Keratinocyte (primary cell): ENCODE data around the gene TAF11L5. TPM values are rescaled to one million over a fixed set of nuclear protein-coding genes. Genes with fewer than 3 reads are reported as not detected.

Experiments used
- DNase-seq: peaks from one replicate; pipeline ENCODE4 v3.0.0-alpha.2; 2011; ENCODE audit warnings: low read depth, missing footprints, low spot score
- FAIRE-seq: peaks from 2 replicates; lab custom pipeline; 2011; peaks lifted over from hg19 to GRCh38; lab: Jason Lieb, UNC
- H2AFZ ChIP-seq: 2 replicates; pipeline ENCODE4 v1.6.0; 2012; ENCODE audit warnings: low read length, control low read depth, inconsistent platforms; ENCODE audit not compliant: control insufficient read depth
- H3K27ac ChIP-seq: 2 replicates; pipeline ENCODE4 v1.5.1; 2011; ENCODE audit warnings: low read length; ENCODE audit not compliant: control insufficient read depth, insufficient read depth
- H3K27me3 ChIP-seq: 3 replicates; pipeline ENCODE4 v1.6.0; 2011; ENCODE audit warnings: low read length; ENCODE audit not compliant: control insufficient read depth, insufficient read depth; ENCODE audit errors: extremely low read depth
- H3K36me3 ChIP-seq, 2 experiments: 2 replicates in 1 of 2; 3 replicates in 1 of 2; pipeline ENCODE4 v1.5.1; 2011; ENCODE audit warnings: low read length in 2 of 2, mild to moderate bottlenecking in 1 of 2; ENCODE audit not compliant: control insufficient read depth in 2 of 2, insufficient read depth in 2 of 2; ENCODE audit errors: extremely low read depth in 1 of 2
- H3K4me1 ChIP-seq: 3 replicates; pipeline ENCODE4 v1.5.1; 2011; ENCODE audit warnings: low read length; ENCODE audit not compliant: control insufficient read depth, insufficient read depth; ENCODE audit errors: extremely low read depth
- H3K4me2 ChIP-seq: 3 replicates; pipeline ENCODE4 v1.6.0; 2011; ENCODE audit warnings: low read depth, low read length; ENCODE audit not compliant: control insufficient read depth, insufficient read depth; ENCODE audit errors: extremely low read depth
- H3K4me3 ChIP-seq, 3 experiments: fragments of 200-600 bp in 1 of 3; sonication (generic) in 1 of 3; 2 replicates in 2 of 3; 3 replicates in 1 of 3; pipeline ENCODE4 v1.5.1; 2011 to 2016; ENCODE audit warnings: low read length in 3 of 3, mild to moderate bottlenecking in 3 of 3, control low read depth in 2 of 3, inconsistent platforms in 1 of 3, low read depth in 1 of 3, mixed read lengths in 1 of 3, mixed run types in 1 of 3, moderate library complexity in 1 of 3; ENCODE audit not compliant: control insufficient read depth in 2 of 3, insufficient read depth in 2 of 3; ENCODE audit errors: extremely low read depth in 1 of 3
- H3K79me2 ChIP-seq: 2 replicates; pipeline ENCODE4 v1.6.0; 2012; ENCODE audit warnings: low read length; ENCODE audit not compliant: control insufficient read depth, insufficient read depth
- H3K9ac ChIP-seq: 3 replicates; pipeline ENCODE4 v1.6.0; 2011; ENCODE audit warnings: low read length; ENCODE audit not compliant: control insufficient read depth, insufficient read depth; ENCODE audit errors: extremely low read depth
- H3K9me1 ChIP-seq: 3 replicates; pipeline ENCODE4 v1.6.0; 2011; ENCODE audit warnings: low read length; ENCODE audit not compliant: control insufficient read depth, insufficient read depth; ENCODE audit errors: extremely low read depth
- H3K9me3 ChIP-seq: 2 replicates; pipeline ENCODE4 v1.5.1; 2012; ENCODE audit warnings: low read depth, low read length; ENCODE audit not compliant: control insufficient read depth
- H4K20me1 ChIP-seq: 3 replicates; pipeline ENCODE4 v1.6.0; 2011; ENCODE audit warnings: low read length; ENCODE audit not compliant: control insufficient read depth, insufficient read depth; ENCODE audit errors: extremely low read depth
- EZH2 ChIP-seq: IDR thresholded peaks from one replicate; pipeline ENCODE4 v1.6.1; 2012; ENCODE audit warnings: inconsistent platforms, mild to moderate bottlenecking, low read length, moderate library complexity
- dilution Hi-C: fragments of 300-500 bp; cut with MboI; formaldehyde crosslinking; loops from one replicate; pipeline ENCODE4 v1.7.0; 2020; ENCODE audit warnings: low sequenced_read_pairs; ENCODE audit not compliant: extremely low pct_ligation_motif_present
- polyA plus RNA-seq, 5 experiments: library from polyadenylated mRNA; depleted of rRNA in 3 of 5; stranded (reverse) in 3 of 5; stranded (forward) in 1 of 5; unstranded in 1 of 5; fragments of >200 nt; gene quantifications; 1 replicate in 1 of 5; 2 replicates in 3 of 5; 3 replicates in 1 of 5; pipeline versions ENCODE4 v1.2.1 to v1.2.3, GENCODE V29; 2011 to 2012; ENCODE audit warnings: missing spikeins in 2 of 5, low read depth in 1 of 5, low replicate concordance in 1 of 5
- TF ChIP-seq, protein P1 (sequence below), 3 experiments: IDR thresholded peaks in 1 of 3; conservative IDR thresholded peaks in 1 of 3; optimal IDR thresholded peaks in 1 of 3; 2 replicates in 2 of 3; 3 replicates in 1 of 3; pipeline versions ENCODE3 to v1.5.1; 2011; ENCODE audit warnings: low read length in 3 of 3, mild to moderate bottlenecking in 3 of 3, moderate library complexity in 2 of 3, control low read depth in 1 of 3, inconsistent platforms in 1 of 3; ENCODE audit not compliant: insufficient read depth in 2 of 3; ENCODE audit errors: extremely low read depth in 1 of 3

Gene TAF11L5
- polyA plus RNA-seq, 1 donor (not counting 4 experiments of a cell fraction or from before 2014, with no cell fraction given), result not detected

DNA sequence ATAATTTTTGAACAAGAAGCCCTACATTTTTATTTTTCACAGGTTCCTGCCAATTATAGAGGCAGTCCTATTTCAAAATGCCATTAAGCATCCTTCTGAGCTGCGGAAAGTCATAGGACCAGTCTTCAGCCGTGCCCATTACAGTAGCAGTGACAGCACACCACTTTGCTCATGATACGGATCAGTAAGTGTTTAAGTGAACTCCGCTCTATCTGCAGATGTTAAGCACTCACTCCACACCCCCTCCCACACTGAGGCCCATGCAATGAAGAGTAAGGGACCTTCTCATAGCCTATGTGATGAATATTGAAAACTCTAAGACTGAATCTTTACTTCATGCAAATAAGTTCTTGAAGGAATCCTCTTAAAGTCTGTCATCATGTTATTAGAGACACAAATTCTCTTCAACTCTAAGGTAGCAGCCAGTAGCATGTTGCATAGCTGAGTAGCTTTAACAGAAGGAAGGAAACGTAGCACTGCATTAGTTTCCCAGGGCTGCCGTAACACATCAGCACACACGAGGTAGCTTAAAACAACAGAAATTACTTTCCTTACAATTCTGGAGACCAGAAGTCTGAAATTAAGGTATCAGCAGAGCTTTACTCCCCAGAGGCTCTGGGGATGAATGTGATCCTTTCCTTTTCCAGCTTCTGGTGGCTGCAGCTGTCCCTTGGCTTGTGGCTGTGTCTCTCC lies 47.3 kb upstream of the TAF11L5 start:
- no peaks in the 10 kb centered on the region for H3K27me3 ChIP-seq
- H3K79me2 ChIP-seq, result no peaks in the 10 kb centered on the region
- no peak overlapping the region for H3K27ac ChIP-seq
- dilution Hi-C loops, result no loop called here
- no peak for TF ChIP-seq EZH2
- TF ChIP-seq, protein P1, sequence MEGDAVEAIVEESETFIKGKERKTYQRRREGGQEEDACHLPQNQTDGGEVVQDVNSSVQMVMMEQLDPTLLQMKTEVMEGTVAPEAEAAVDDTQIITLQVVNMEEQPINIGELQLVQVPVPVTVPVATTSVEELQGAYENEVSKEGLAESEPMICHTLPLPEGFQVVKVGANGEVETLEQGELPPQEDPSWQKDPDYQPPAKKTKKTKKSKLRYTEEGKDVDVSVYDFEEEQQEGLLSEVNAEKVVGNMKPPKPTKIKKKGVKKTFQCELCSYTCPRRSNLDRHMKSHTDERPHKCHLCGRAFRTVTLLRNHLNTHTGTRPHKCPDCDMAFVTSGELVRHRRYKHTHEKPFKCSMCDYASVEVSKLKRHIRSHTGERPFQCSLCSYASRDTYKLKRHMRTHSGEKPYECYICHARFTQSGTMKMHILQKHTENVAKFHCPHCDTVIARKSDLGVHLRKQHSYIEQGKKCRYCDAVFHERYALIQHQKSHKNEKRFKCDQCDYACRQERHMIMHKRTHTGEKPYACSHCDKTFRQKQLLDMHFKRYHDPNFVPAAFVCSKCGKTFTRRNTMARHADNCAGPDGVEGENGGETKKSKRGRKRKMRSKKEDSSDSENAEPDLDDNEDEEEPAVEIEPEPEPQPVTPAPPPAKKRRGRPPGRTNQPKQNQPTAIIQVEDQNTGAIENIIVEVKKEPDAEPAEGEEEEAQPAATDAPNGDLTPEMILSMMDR (optimal IDR thresholded peaks at IDR 0.05 in 1 of 3, IDR thresholded peaks at IDR 0.05 in 1 of 3, conservative IDR thresholded peaks at IDR 0.05 in 1 of 3; ENCODE audit: extremely low read depth in 1 of 3, insufficient read depth in 2 of 3, low read length in 3 of 3), result no peak
- no peaks in the 10 kb centered on the region for H3K4me1 ChIP-seq
- no peaks in the 10 kb centered on the region for H3K9me3 ChIP-seq
- no peak overlapping the region for H3K4me3 ChIP-seq
- H3K9ac ChIP-seq, result no peak overlapping the region
- no peak overlapping the region for H2AFZ ChIP-seq
- no peaks in the 10 kb centered on the region for H3K9me1 ChIP-seq
- DNase-seq (no peak), FAIRE-seq (no peak)
- no peaks in the 10 kb centered on the region for H4K20me1 ChIP-seq
- no peak overlapping the region for H3K4me2 ChIP-seq
- H3K36me3 ChIP-seq, result no peaks in the 10 kb centered on the region

GRCh38 chr5:17481378-17481777 lies 43.7 kb upstream of the TAF11L5 start:
- Histone ChIP-seq H3K4me1 (no peaks in the 10 kb centered on the region), H4K20me1 (no peaks in the 10 kb centered on the region), H3K9ac (no peak overlapping the region), H3K9me1 (no peaks in the 10 kb centered on the region), H3K27me3 (no peaks in the 10 kb centered on the region), H3K27ac (no peak overlapping the region), H3K4me2 (no peak overlapping the region), H3K36me3 (no peaks in the 10 kb centered on the region), H3K79me2 (no peaks in the 10 kb centered on the region), H2AFZ (no peak overlapping the region), H3K4me3 (no peak overlapping the region), H3K9me3 (no peaks in the 10 kb centered on the region)
- dilution Hi-C loops, result no loop called here
- no peak for TF ChIP-seq EZH2
- TF ChIP-seq, protein P1 (optimal IDR thresholded peaks at IDR 0.05 in 1 of 3, IDR thresholded peaks at IDR 0.05 in 1 of 3, conservative IDR thresholded peaks at IDR 0.05 in 1 of 3; ENCODE audit: extremely low read depth in 1 of 3, insufficient read depth in 2 of 3, low read length in 3 of 3), result no peak
- FAIRE-seq (no peak), DNase-seq (no peak)
